Osteoblast (primary cell): ENCODE data around the gene SFI1. TPM values are rescaled to one million over a fixed set of nuclear protein-coding genes. Genes with fewer than 3 reads are reported as not detected.

Source experiments
- DNase-seq: peaks from one replicate; pipeline ENCODE4 v3.0.0; 2011; ENCODE audit warnings: low spot score, mixed read lengths; ENCODE audit not compliant: insufficient read length; ENCODE audit errors: missing footprints
- H2AFZ ChIP-seq: 2 replicates; pipeline ENCODE4 v1.6.0; 2011; ENCODE audit warnings: mild to moderate bottlenecking, low read length
- H3K27ac ChIP-seq: 2 replicates; pipeline ENCODE4 v1.5.1; 2011; ENCODE audit warnings: mild to moderate bottlenecking, low read depth, low read length, moderate library complexity
- H3K27me3 ChIP-seq: 2 replicates; pipeline ENCODE4 v1.6.0; 2012; ENCODE audit warnings: mild to moderate bottlenecking, control low read depth, inconsistent platforms, low read length, moderate library complexity; ENCODE audit not compliant: insufficient read depth
- H3K36me3 ChIP-seq: 2 replicates; pipeline ENCODE4 v1.5.1; 2011; ENCODE audit warnings: mild to moderate bottlenecking, low read length, control low read depth, moderate library complexity; ENCODE audit not compliant: insufficient read depth
- H3K4me1 ChIP-seq: 2 replicates; pipeline ENCODE4 v1.5.1; 2011; ENCODE audit warnings: mild to moderate bottlenecking, low read length, control low read depth, moderate library complexity; ENCODE audit not compliant: insufficient read depth
- H3K4me2 ChIP-seq: 2 replicates; pipeline ENCODE4 v1.6.0; 2011; ENCODE audit warnings: mild to moderate bottlenecking, low read length; ENCODE audit not compliant: insufficient read depth
- H3K4me3 ChIP-seq: fragments of 200-600 bp; sonication (generic); 3 replicates; pipeline ENCODE4 v1.5.1; 2012; ENCODE audit warnings: mild to moderate bottlenecking, low read length, inconsistent platforms; ENCODE audit not compliant: insufficient read depth
- H3K79me2 ChIP-seq: 2 replicates; pipeline ENCODE4 v1.6.0; 2012; ENCODE audit warnings: mild to moderate bottlenecking, low read length, control low read depth, inconsistent platforms; ENCODE audit not compliant: insufficient read depth
- H3K9me3 ChIP-seq: 2 replicates; pipeline ENCODE4 v1.5.1; 2011; ENCODE audit warnings: low read depth, low read length, control low read depth
- H4K20me1 ChIP-seq: 2 replicates; pipeline ENCODE4 v1.6.0; 2012; ENCODE audit warnings: mild to moderate bottlenecking, low read length, control low read depth; ENCODE audit not compliant: insufficient read depth
- total RNA-seq: library from RNA; depleted of rRNA; stranded (reverse); fragments of >200 nt; gene quantifications from 2 replicates; pipeline ENCODE4 v1.2.3, GENCODE V29; 2012
- TF ChIP-seq, protein P1 (sequence below): IDR thresholded peaks from 2 replicates; pipeline ENCODE4 v1.5.1; 2011; ENCODE audit warnings: mild to moderate bottlenecking, low read depth, low read length, moderate library complexity; ENCODE audit errors: extremely low read depth

The SFI1 gene
- total RNA-seq, 1 donor = 16.6 TPM

GRCh38 chr22:31615491-31615860, 119.1 kb downstream of the SFI1 start:
- no peak overlapping the region for H3K27ac ChIP-seq
- H3K79me2 ChIP-seq = peaks cover 3% of the 10 kb centered on the region
- peaks cover 6% of the 10 kb centered on the region for H3K4me1 ChIP-seq
- DNase-seq = peak; percentile 83
- H3K4me2 ChIP-seq = no peak overlapping the region
- TF ChIP-seq, protein P1, sequence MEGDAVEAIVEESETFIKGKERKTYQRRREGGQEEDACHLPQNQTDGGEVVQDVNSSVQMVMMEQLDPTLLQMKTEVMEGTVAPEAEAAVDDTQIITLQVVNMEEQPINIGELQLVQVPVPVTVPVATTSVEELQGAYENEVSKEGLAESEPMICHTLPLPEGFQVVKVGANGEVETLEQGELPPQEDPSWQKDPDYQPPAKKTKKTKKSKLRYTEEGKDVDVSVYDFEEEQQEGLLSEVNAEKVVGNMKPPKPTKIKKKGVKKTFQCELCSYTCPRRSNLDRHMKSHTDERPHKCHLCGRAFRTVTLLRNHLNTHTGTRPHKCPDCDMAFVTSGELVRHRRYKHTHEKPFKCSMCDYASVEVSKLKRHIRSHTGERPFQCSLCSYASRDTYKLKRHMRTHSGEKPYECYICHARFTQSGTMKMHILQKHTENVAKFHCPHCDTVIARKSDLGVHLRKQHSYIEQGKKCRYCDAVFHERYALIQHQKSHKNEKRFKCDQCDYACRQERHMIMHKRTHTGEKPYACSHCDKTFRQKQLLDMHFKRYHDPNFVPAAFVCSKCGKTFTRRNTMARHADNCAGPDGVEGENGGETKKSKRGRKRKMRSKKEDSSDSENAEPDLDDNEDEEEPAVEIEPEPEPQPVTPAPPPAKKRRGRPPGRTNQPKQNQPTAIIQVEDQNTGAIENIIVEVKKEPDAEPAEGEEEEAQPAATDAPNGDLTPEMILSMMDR = no peak
- peaks cover 6% of the 10 kb centered on the region for H4K20me1 ChIP-seq
- H3K36me3 ChIP-seq = peaks cover 31% of the 10 kb centered on the region
- H3K27me3 ChIP-seq = no peaks in the 10 kb centered on the region
- no peak overlapping the region for H3K4me3 ChIP-seq
- no peaks in the 10 kb centered on the region for H3K9me3 ChIP-seq
- H2AFZ ChIP-seq = no peak overlapping the region

DNA sequence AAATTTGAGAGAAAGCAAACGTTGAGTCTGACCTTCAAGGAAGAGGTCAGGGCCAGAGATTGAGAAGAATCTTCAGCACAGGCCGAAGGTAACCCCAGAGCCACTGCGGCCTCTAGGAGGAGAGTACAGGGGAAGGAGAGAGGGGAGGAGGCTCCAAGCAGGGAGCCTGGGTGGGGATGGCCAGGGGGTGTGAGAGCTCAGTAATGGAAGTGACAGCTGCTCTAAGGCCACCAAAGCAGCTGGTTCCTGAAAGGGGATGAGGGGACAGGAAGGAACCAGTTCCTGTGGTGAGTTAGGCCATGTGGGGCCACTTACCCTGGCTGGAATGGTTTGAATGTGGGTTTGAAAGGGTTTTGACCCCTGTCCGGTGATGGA, 119.6 kb downstream of the SFI1 start:
- Histone ChIP-seq H3K79me2 (peaks cover 6% of the 10 kb centered on the region), H3K4me1 (peaks cover 6% of the 10 kb centered on the region), H2AFZ (no peak overlapping the region), H3K36me3 (peaks cover 32% of the 10 kb centered on the region), H3K9me3 (no peaks in the 10 kb centered on the region), H4K20me1 (peaks cover 8% of the 10 kb centered on the region), H3K27me3 (no peaks in the 10 kb centered on the region), H3K4me2 (no peak overlapping the region), H3K27ac (no peak overlapping the region), H3K4me3 (no peak overlapping the region)
- TF ChIP-seq, protein P1 = no peak
- no peak for DNase-seq

GRCh38 chr22:31616315-31616980, 120.1 kb downstream of the SFI1 start:
- Histone ChIP-seq H3K4me1 (peaks cover 6% of the 10 kb centered on the region), H4K20me1 (peaks cover 11% of the 10 kb centered on the region), H3K27me3 (no peaks in the 10 kb centered on the region), H3K79me2 (peaks cover 11% of the 10 kb centered on the region), H3K9me3 (no peaks in the 10 kb centered on the region), H3K27ac (no peak overlapping the region), H3K4me3 (no peak overlapping the region), H2AFZ (no peak overlapping the region), H3K4me2 (no peak overlapping the region), H3K36me3 (peaks cover 37% of the 10 kb centered on the region)
- TF ChIP-seq, protein P1 = no peak
- peak; percentile 74 for DNase-seq

DNA sequence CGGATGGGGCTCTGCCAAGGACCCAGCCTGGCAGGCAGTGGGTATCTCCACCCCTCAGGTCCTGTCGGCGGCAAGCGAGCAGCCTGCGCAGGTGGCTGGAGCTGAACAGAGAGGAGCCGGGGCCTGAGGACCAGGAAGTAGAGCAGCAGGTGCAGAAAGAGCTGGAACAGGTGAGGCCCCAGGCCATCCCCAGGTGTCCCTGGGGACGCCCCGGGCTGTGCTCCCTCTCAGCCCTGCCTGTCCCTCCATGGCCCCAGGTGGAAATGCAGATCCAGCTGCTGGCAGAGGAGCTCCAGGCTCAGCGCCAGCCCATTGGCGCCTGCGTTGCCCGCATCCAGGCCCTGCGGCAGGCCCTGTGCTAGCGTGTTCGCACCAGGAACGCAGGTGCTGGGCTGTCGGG, 121.7 kb downstream of the SFI1 start:
- peaks cover 51% of the 10 kb centered on the region for H3K36me3 ChIP-seq
- no peaks in the 10 kb centered on the region for H3K27me3 ChIP-seq

More for the DNA sequence above, 121.7 kb downstream of the SFI1 start:
- Histone ChIP-seq H4K20me1 (peaks cover 23% of the 10 kb centered on the region), H3K27ac (no peak overlapping the region), H2AFZ (no peak overlapping the region), H3K9me3 (no peaks in the 10 kb centered on the region), H3K4me2 (no peak overlapping the region), H3K4me3 (no peak overlapping the region), H3K79me2 (peaks cover 27% of the 10 kb centered on the region), H3K4me1 (peaks cover 6% of the 10 kb centered on the region)
- TF ChIP-seq, protein P1 = no peak
- DNase-seq = peak; percentile 57
